RPMI8226 (cell line): ENCODE data around the gene KRT23.

Source experiments
- DNase-seq: peaks from one replicate; pipeline ENCODE4 v3.0.0-alpha.2; 2015

The KRT23 gene, protein sequence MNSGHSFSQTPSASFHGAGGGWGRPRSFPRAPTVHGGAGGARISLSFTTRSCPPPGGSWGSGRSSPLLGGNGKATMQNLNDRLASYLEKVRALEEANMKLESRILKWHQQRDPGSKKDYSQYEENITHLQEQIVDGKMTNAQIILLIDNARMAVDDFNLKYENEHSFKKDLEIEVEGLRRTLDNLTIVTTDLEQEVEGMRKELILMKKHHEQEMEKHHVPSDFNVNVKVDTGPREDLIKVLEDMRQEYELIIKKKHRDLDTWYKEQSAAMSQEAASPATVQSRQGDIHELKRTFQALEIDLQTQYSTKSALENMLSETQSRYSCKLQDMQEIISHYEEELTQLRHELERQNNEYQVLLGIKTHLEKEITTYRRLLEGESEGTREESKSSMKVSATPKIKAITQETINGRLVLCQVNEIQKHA

DNA sequence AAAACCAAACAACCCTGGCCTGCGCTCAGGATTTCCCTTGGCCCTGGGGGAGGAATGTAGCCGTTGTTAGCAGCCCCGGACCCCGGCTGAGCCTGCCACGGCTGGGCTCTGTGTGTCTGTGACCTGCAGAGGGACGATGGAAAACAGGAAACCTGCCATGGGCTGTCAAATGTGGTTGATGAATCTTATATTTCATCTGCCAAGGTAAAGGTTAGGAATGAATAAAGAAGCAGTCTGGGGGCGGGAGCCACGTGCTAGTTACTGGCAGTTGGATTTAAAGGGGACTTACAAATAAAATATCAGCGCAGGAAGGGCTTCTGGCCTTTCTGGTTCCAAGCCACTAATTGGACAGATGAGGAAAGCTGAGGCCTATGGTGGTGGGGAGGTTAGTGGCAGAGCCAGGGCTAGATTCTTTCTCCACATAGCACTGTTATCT is at the start of gene KRT23:
TSS of gene KRT23 (minus strand) at position 263 of the 436 bp plus-strand sequence. CDS start 1,043 bp downstream, outside the sequence.
- no peak for DNase-seq

DNA sequence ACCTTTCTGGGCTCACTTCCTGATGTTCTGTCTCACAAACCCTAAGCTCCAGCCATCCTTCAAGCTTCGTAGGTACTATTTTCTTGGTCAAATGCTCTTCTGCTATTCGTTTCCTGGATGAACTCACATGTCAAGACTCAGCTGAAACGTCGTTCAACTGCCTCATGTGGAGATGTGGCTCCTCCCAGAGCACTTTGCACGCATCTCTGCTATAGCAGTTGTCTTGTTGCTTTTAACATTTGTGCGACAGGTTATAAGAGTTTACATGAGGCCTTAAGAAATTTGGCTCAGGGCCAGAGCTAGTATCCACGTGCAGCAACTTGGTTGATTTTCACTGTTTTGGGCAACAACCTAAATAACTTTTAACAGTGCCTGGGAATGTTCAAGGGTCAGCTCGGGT is 49.5 kb upstream of the KRT23 start:
- peak; percentile 89 for DNase-seq

DNA sequence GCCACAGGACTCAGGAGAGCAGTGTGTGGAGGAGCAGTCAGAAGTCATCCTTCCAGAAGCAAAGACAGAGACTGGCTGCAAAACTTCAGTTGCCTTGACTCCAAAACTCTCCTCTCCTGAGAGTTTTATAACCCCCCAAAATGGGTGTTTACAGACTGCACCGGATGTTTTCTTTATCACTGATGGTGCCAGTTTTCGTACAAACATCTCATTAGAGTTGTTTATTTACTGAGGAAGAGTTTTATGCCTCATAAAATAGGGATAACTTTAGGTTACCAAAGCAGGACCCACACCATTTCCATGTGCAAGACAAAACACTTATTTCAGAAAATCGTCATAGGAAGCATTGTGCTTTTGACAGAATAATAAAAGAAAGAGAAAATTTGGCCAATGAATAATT is 46.8 kb upstream of the KRT23 start, which contains the start of gene KRT40:
TSS of gene KRT40 (minus strand) at position 101 of the 400 bp plus-strand sequence. CDS start at position 48, 53 bp downstream.
- peak; percentile 62 for DNase-seq

DNA sequence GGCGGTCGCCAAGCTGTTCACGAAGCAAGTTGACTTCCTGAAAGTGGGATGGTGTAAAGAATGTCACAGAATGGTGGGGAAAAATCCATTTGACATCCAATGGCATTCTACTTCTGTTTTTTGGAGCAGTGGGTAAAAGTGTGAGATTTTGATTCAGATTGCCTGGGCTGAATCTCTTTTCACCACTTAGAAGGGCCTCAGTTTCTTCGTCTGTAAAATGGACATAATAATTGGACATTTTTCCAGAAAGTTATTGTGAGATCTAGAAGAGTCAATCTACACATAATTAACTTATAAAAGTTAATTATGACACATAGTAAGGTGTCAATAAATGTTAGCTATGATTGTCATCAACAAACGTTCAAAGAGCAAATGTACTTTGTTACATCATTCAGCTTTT is 43.7 kb upstream of the KRT23 start:
- DNase-seq = no peak

DNA sequence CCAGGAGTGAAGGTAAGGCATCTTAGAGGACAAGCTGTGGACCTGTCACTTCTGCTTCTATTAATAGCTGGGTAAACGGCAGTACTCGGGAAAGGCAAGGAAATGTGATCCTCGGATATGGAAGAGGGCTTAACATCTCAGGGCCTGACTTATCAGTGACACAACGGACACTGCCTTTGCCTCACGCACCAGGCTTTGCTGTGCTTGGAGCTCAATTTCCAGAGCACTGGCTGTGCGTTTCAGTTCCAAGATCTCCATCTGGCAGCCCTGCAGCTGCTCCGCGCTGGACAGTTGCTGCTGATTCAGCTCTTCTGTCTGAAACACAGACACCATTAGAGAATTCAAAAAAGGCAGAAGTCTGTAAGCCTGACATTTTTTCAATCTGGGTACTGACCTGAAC is 43.1 kb upstream of the KRT23 start:
- DNase-seq = peak; percentile 78

DNA sequence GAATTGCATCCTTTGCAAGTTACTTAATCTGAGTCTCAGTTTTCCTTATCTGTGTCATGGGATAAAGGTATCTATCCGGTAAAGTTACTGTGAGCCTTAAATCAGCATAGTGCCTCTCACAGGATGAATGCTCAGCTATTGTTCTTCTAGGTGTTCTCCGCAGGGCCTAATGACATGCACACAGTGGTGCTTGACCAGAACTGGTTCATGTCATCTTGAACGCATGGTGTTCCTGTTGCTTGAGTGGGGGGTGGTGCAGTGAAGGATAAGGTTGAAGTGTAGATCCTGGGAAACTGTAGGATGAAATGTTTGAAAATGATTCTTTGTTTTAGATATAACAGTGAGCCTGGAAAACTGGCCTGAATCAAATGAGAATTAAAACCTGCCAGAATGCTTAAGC is 42.7 kb upstream of the KRT23 start:
- no peak for DNase-seq

DNA sequence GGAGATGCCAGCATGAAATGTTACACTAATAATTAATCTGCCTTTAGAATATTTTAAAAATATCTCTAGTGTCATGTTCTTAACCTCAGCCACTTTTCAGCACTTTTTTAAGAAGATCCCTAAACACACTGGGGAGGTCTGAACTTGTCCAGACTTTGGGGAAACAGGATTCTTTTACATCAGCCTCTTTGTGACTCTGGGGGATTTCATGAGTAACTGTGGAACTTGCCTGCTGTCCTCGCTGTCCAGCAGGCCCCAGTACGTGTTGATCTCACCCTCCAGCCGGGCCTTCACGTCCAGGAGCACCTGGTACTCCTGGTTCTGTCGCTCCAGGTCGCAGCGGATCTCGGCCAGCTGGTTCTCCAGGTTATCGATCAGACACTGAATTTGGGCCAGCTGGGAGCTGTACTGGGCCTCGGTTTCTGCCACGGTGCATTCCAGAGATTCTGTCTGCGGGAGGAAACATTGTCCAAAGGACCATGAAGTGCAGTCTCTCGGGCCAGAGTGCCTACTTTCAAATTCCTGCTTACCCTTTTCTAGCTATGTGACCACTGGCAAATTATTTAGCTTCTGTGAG is 41.2 kb upstream of the KRT23 start:
- no peak for DNase-seq

DNA sequence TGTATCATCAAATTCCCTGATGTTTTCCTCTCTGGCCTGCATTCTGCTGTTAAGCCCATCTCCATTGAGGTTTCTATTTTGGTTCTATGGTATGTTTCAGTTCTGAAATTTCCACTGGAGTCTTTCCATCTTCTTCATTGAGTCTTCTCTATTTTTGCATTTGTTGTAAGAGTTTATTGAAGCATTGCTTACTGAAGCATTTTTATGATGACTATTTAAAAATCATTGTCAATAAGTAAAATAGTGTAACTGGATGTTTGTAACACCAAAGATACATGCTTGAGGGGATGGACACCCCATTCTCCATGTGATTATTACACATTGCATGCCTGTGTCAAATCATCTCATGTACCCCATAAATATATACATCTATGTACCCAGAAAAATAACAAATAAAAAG is 38.1 kb upstream of the KRT23 start:
- DNase-seq = no peak

DNA sequence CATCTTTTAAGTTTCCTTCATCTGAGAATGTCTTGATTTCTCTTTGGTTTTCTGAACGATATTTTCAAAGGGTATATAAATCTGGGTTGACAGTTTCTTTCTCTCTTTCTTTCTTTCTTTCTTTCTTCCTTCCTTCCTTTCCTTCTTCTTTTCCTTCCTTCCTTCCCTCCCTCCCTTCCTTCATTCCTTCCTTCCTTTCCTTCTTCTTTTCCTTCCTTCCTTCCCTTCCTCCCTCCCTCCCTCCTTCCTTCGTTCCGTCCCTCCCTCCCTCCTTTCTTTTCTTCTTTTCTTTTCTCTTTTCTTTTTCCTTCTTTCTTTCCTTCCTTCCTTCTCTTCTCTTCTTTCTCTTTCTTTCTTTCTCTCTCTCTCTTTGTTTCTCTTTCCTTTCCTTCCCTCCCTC is 36.9 kb upstream of the KRT23 start:
- DNase-seq = no peak

DNA sequence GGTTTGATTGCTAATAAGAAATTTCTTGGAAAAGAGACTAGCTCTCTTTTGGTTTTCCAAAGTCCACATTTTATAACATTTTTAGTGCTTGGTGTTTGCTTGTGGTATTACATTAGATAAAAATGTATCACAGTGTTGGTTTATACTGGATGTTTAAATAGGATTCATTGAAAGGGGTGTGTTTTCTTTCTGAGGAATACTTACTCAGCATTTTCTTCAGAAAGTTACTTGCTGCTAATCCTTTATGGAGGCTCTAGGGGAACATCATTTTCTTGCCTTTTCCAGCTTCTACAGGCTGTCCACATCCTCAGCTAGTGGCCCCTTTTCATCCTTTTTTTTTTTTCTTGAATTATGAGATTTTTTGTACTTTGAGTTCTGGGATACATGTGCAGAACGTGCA is 30.1 kb upstream of the KRT23 start:
- no peak for DNase-seq

DNA sequence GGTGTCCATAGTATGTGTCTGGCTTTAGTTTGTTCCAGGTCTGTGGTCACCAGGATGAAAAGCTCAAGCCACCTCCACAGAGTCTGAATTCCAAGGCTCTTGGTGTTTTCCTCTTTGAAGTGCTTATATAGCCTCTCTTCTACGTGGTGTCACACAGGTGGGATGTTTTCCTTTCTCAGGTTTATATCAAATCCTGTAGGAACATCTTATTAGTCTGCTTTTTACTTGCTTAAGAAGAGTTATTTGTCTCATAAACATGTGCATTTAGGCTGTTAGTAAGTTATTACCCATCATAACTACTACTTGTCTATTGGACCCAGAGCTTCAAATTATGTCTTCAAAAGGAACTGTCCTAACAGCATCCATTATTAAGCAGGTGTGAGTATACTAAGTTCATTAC is 29.4 kb upstream of the KRT23 start, which contains the start of gene KRT39:
TSS of gene KRT39 (minus strand) at position 101 of the 400 bp plus-strand sequence. CDS start at position 9, 92 bp downstream.
- no peak for DNase-seq

DNA sequence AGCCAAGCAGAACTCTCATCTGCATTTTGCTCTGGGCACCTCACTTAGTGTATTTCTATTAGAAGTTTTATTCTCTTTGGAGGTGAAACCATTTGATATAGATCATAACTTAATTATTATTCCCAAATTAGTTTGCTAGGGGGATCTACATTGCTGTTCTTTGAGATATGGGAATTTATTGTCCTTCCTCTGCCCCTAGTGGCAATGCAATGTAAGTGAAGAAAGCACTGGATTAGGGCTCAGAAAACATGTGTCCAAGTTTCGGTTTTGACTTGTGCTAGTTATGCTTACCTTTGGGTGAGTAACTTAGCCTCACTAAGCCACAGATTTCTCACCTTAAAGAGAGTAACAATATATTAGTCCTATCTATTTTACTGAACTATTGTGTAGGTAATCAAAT is 26.4 kb upstream of the KRT23 start:
- peak; percentile 63 for DNase-seq

DNA sequence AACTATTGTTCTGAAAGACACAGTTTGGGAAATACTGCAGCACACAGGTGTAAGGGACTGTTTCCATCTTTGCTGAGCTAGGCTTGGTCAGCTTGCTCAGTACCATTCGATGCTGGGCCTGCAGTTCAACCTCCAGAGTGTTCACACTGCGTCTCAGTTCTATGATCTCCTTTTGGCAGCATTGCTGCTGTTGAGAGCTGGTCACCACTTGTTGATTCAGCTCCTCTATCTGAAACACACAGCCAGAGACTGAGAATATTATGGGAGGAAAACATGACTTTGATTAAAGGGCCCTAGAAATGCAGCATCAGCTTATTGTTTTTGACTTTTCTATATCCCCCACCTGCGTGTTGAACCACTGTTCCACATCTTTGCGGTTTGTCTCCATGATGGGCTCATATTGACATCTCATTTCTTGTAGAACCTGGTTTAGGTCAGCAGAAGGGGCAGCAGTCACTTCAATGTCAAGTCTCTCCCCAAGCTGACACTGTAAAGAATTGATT is 24.7 kb upstream of the KRT23 start:
- peak; percentile 85 for DNase-seq

DNA sequence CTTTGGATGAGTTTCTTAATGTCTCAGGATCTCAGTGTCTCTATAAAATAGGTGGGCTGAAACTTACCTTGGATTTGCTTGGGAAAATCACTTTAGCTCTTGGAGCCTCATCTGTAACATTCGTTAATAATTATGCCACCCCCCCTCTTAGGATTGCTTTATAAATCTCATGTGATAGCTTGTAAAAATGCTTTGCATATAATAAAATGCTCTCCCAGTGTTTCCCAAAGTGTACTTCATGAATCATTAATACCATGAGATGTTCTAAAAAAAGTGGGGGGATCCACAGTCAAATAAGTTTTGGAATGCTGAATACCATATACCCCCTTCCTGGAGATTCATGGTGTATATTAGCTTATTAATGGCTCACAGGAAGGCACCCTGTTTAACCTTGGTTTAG is 24.1 kb upstream of the KRT23 start:
- no peak for DNase-seq

DNA sequence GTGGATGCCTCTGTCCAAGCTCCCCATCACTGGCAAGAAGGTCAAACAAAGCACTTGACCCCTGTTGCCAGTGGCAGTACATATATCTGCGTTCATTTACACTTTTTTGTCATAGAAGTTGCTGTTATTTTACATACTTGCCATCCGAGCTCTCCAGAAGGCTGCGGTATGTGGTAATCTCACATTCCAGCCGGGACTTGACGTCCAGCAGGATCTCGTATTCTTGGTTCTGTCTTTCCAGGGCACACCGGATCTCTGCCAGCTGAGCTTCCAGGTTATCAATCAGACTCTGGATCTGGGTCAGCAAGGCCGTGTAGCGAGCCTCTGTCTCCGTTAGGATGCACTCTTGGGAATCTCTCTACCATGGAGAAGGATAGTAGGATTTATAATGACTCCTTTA is 22.7 kb upstream of the KRT23 start:
- no peak for DNase-seq

DNA sequence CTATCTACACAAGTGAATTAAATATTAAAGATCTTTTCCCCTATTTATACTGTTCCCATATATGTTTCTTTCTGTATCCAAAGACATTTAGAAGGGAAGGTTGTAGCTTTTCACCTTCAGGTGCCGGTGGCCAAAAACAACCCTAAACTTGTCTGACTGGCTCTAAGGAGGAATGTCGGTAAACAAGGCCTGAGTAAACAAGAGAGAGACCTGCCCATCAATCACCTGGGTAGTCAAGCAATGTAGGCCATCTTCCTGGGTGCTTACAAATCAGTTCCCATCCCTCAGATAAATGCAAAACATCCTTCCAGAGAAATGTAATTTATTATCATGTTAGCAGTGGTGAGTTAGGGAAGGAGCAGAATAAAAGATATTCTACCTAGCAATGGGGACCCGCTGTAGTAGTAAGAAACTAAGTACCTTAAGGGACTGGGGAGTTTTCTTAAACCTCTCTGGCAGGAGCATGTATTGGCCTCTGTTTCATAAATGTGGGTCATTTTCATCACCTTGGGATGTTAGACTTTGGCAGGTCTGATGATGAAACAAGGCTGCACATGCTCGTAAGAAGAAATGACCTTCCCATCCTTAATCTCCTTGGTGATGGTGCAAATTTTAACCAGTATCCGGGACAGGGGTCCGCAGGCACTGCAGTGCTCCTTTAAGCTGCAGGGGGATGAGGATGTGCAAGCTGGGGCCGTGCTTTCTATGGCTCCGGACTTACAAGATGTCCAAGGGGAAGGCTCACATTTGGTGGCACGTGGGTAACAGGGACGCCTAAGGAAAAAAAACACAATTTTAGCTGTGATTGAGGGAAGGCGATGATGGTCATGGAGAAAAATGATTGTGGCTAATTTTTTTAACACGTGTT is 20.9 kb upstream of the KRT23 start:
- no peak for DNase-seq

DNA sequence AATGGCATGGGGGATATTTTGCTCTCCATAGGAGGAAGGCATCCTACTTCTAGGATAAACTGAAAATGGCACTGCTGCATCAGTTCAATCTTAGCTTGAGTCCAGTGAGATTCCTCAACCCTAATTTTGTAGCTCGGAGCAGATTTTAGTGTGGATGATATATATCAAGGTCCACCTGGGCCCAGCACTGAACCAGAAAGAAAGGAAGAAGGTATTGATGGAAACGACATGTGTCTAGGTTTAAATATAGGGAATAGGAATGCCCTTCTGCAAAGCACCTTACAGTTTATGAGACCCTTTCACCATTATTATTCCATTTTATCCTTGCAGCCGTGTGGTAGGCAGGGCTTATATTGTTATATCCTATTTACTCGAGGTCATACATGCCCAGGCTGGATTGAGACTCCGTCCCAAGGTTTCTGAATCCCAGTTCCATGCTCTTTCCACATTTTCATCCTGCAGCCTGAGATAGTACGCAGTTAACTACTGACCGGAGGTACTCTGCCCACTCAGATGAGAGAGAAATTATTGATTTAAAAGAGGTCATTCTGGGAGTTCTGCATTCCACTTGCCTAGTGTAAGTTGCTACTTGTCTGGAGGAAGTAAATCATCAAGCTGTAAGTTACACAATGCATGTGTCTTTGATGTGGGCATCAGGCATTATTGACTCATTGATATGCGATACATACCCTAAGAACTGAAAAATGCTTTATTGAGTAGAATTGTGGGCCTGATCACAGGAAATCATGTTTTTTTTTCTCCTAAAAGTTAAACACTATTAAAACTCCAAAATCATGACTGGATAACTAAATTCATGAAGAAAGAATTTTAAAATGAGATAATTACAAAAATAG is 19.2 kb upstream of the KRT23 start:
- DNase-seq = no peak

DNA sequence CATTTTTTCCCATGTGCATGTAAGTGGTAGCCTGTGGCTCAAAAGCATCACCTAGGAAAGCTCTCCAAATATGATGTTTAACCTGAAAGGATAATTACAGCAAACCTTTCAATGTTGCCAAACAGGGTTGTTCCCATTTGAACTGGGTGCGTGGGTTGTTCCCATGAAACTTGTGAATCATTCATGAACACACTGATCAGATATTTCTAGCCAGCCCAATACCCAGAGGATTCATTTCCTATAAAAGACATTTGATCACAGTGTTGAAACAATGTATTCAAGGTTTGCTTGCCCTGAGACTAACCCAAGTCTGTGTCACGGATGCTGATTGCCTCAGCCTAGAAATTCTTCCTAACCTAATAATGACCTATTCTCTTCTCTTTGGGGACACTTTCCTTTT is 16.4 kb upstream of the KRT23 start:
- DNase-seq = no peak

DNA sequence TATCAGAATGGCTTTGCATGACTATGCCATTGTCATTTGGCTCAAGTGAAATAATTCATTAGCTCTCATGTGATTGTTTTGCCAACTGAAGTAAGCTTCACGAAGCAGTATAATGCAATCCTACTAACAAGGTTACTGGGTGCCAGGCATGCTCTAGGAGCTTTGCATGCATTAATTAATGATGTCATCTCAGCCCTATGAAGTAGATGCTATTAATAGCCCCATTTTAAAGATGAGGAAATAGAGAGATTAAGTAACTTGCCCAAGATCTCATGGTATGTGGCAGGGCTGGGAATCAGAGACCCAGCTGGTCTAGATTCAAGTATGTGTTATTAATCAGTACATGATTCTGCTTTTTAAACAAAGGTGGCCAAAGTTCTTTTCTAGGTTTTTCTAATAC is 15.2 kb upstream of the KRT23 start:
- peak; percentile 21 for DNase-seq

DNA sequence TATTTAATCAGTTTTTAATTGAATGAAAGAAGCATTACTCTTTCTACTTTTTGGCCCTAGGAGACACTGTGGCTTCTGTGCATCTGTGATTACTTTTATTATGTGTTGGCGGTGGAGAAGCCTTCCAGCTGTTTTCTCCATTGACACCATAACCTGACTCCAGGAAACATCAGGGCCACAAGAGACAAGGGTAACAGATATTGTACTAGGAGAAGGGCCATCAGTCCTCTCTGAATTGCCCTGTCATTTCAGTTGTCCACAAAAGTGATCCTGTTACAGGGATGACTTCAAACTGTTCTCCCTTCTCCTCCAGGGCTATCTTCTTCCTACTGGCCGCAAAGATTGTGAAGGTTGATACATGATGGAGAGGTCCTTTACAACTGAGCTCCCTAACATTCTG is 14.7 kb upstream of the KRT23 start:
- no peak for DNase-seq

DNA sequence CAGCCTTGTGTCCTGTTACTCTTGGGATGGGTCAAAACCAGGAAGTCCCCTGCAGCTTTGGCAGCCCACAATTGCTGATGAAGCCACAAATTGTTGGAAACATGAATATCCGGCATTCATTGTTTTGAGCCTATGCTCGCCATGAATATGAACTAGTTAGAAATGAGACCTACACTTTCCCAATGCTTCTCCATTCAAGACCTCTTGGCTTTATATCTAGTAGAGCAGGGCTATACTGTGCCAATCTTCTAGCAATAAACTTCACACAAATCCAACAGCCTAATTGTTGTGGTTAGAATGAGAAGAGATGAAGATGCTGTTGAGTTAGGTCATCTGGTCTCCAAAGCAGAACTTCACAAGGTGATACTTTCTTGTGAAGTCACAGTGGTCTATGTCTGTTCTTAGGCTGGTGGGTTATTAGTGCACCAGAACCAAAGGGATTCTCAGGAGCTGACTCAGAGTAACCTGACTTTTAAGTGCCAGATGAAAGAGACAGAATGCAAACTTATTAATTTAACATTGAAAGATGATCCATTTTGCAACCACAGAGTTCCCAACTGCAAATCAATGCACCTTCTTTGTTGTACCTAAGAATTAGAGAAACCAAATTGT is 13.7 kb upstream of the KRT23 start:
- no peak for DNase-seq

DNA sequence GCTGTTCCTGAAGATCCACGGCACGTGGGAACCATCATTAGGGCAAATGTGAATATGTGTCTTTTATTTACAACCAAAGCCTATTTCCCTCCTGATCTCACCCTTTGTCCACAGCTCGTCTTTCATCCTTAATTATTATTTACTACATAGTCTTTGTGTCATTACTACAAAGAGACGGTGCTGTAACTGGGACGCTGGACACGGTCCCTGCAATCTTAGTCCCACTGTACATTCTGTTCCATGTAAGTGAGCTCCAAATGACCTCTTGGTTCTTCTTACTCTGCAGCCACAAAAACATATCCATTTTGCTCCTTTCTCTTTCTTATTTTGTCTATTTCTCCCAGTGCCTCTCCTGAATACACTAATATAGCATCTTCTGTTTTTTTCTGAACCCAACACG is 12.7 kb upstream of the KRT23 start:
- DNase-seq = no peak
